Right cardiac atrium (tissue), 5 donors: ENCODE results near the gene NSUN6. TPM values are rescaled to one million over a fixed set of nuclear protein-coding genes. Genes with fewer than 3 reads are reported as not detected.

Experiments
- ATAC-seq, 2 donors: fragments of 200-7000 bp; cut with Tn5 transposase; one replicate each; pipeline versions ENCODE4 v1.8.0 to v1.9.1; 2020; ENCODE audit warnings: moderate library complexity in 2 of 2, mild to moderate bottlenecking in 1 of 2
- DNase-seq, 3 donors: peaks; one replicate each; pipeline ENCODE4 v3.0.0-alpha.2; 2020
- H3K27ac ChIP-seq: one replicate; pipeline ENCODE4 v1.5.1; 2013; ENCODE audit warnings: mild to moderate bottlenecking, low read length, control low read depth, moderate library complexity
- H3K27me3 ChIP-seq: one replicate; pipeline ENCODE4 v1.6.1; 2013; ENCODE audit not compliant: control insufficient read depth, insufficient read depth
- H3K4me1 ChIP-seq: one replicate; pipeline ENCODE4 v1.6.1; 2013; ENCODE audit warnings: low read length; ENCODE audit not compliant: control insufficient read depth, insufficient read depth
- H3K4me3 ChIP-seq: one replicate; pipeline ENCODE4 v1.5.1; 2013; ENCODE audit warnings: low read length, control low read depth
- H3K9me3 ChIP-seq: one replicate; pipeline ENCODE4 v1.6.1; 2013; ENCODE audit warnings: low read length; ENCODE audit not compliant: control insufficient read depth
- WGBS: extraction: QIAGEN DNeasy Blood & Tissue Kit; methylation state at CpG from one replicate; pipeline ENCODE4 v1.1.7; 2013; 5-methylcytosine and 5-hydroxymethylcytosine counted together
- intact Hi-C, 4 donors: fragments of 100-400 bp; cut with DNase I; formaldehyde crosslinking; loops; one replicate each; pipeline versions ENCODE4 v1.11.0 to v1.14.0; 2022 to 2023
- polyA plus RNA-seq: library from polyadenylated mRNA; stranded (reverse); fragments of 200-250 nt; gene quantifications from one replicate; pipeline ENCODE4 v1.2.3, GENCODE V29; 2013
- total RNA-seq, 4 donors: library from RNA; stranded (reverse); fragmentation: NEBNext Ultra II Directional; extraction: Animal tissue kit (Norgen Biotek cat#: 25700); gene quantifications; one replicate each; pipeline ENCODE4 v1.2.1, GENCODE V29; 2021
- donor health status: healthy with polysubstance abuse.
- donor health status: DM: no; HTN: yes; CAD: no.
- donor health status: DM: no; HTN: no; CAD: no.
- donor health status: DM: no; HTN: yes; CAD: no; lungs with severe emphysema.
- donor health status: DM: yes; HTN: yes; CAD: no.

The NSUN6 gene
- total and polyA plus RNA-seq, 5 donors: 6.6 to 13.0 (median 10.1) TPM

DNA sequence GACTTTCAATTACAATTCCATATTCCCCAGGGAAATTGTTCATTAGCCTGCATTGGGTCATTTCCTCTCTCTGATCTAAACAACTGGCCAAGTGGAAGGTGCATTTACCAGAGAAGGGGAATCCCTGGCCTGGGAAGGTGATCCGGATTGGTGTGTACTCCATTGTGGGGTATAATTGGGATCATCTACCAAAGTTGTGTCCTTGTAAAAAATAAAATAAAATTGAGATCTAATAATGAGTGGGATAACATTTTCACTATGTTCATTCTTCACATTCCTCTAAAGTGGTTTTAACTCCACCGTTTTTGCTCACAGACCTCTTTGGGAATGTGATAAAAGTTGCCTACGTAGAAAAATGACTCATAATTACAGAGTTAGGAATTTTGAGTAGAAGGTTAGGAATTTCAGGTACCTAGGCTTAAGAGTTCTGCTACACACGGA lies 30.6 kb upstream of the NSUN6 start:
- 64% methylated on average over 4 of the region's 4 CpGs for WGBS
- intact Hi-C loops: loop anchor here in 1 of 4 donors (10.0 kb wide), 1 partner anchor 1083 kb away; no protein-coding TSS in a partner anchor
- no peak for ATAC-seq

DNA sequence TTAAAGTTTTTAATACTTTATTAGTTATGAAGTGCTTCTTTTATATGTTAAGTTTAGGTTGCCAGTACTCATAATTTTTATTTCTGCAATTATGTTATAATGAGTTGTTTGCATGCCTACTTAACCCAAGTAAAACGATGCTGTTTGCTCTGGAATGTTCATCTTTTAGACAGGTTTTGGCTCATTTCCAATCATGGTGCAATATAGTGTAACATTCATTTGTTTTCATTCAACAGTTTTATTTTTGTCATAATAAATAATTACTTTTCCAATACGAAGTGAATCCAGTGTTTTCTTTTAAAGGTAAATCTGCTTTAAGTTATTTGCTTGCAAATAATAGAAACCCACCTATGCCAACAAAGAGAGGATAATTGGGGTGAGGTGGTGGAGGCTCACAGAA lies 30.0 kb upstream of the NSUN6 start:
- intact Hi-C loops: loop anchor here in 1 of 4 donors (10.0 kb wide), 1 partner anchor 1083 kb away; no protein-coding TSS in a partner anchor
- Histone ChIP-seq H3K27me3 (no peaks in the 10 kb centered on the region), H3K9me3 (no peaks in the 10 kb centered on the region), H3K4me1 (no peaks in the 10 kb centered on the region), H3K27ac (no peak overlapping the region), H3K4me3 (no peak overlapping the region)
- 25% methylated on average over 2 of the region's 2 CpGs for WGBS
- ATAC-seq (no peak), DNase-seq (no peak)

More for the DNA sequence above, 30.6 kb upstream of the NSUN6 start:
- H3K4me3 ChIP-seq: no peak overlapping the region
- DNase-seq: no peak
- H3K9me3 ChIP-seq: no peaks in the 10 kb centered on the region
- H3K27ac ChIP-seq: no peak overlapping the region
- no peaks in the 10 kb centered on the region for H3K27me3 ChIP-seq
- H3K4me1 ChIP-seq: no peaks in the 10 kb centered on the region

DNA sequence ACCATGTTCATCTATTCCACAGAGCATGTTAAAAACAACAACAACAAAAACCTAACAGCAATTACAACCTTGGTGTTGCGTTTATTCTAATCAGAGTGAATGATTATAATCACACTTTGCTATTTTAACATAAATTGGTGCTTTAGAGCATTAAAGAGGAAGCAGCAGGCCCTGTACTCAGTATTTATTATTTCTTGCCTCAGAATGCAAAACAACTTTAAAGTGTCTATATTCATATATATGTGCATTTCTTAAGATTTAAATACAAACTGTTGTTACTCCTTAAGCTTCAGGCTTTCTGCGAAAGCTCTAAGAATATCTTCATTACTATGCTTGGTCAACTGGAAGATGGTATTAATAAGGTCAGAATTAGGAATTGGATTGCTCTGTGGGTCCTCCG lies 29.4 kb upstream of the NSUN6 start:
- no peak for ATAC-seq
- no peaks in the 10 kb centered on the region for H3K4me1 ChIP-seq
- no peak for DNase-seq
- H3K9me3 ChIP-seq: no peaks in the 10 kb centered on the region
- H3K27ac ChIP-seq: no peak overlapping the region
- WGBS: 93% methylated on average over 3 of the region's 3 CpGs
- H3K4me3 ChIP-seq: no peak overlapping the region
- intact Hi-C loops: loop anchor here in 1 of 4 donors (10.0 kb wide), 1 partner anchor 1084 kb away; no protein-coding TSS in a partner anchor
- H3K27me3 ChIP-seq: no peaks in the 10 kb centered on the region

DNA sequence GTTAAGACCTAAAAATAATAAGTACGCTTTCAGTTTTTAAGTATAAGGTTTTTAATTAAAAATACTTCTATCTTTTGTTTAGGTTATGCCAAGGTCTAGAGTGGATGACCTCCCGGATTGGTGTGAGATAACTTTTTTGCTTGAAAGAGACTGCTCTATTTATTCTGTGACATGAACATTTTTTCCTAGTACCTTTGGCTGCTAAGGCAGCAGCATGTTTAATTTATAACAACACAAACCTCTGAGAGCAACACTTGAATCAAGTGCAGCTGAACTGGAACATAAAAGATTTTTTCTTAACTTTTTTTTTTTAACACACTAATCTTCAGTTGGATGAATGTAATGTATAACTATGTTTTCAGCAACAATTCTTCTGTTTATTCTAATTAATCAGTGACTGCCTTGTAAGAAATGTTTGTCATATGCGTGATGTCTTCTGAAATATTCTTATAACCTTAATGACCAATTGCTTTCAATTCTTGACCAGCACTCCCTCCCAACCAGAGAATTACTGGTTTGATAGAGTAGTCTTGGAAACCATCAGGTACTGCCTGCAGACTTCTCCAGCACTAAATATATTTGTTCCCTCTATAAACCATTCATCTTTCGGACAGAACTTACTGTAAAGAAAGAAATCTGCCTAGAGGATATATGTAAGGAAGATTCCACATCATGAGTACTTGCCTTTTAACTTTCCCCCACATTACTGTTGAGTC lies 23.9 kb upstream of the NSUN6 start:
- Histone ChIP-seq H3K27me3 (no peaks in the 10 kb centered on the region), H3K27ac (no peak overlapping the region), H3K4me3 (no peak overlapping the region), H3K9me3 (no peaks in the 10 kb centered on the region), H3K4me1 (no peaks in the 10 kb centered on the region)
- intact Hi-C loops: no loop called here
- no peak for ATAC-seq
- DNase-seq: no peak
- 91% methylated on average over 4 of the region's 4 CpGs for WGBS

DNA sequence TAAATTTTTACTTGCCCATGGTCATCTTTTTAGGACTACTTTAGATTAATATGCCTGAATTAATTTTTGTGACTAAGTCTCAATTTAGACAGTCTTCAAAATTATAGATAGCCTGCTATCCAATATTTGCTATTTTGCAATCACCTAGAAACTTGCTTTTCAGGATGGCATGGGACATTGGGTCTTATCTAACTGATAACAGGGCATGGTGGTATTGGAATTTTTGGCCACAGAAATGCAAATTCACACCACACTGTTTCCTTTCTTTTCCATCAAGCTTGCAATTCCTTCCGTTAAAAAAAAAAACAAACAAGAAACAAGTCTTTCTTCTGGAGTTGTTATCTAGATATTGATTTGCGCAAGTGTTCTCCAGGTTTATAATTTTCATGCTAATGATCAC lies 16.6 kb upstream of the NSUN6 start:
- Histone ChIP-seq H3K27ac (no peak overlapping the region), H3K27me3 (no peaks in the 10 kb centered on the region), H3K9me3 (no peaks in the 10 kb centered on the region), H3K4me3 (no peak overlapping the region), H3K4me1 (no peaks in the 10 kb centered on the region)
- DNase-seq: no peak
- ATAC-seq: no peak
- 69% methylated on average over 2 of the region's 2 CpGs for WGBS
- intact Hi-C loops: no loop called here

DNA sequence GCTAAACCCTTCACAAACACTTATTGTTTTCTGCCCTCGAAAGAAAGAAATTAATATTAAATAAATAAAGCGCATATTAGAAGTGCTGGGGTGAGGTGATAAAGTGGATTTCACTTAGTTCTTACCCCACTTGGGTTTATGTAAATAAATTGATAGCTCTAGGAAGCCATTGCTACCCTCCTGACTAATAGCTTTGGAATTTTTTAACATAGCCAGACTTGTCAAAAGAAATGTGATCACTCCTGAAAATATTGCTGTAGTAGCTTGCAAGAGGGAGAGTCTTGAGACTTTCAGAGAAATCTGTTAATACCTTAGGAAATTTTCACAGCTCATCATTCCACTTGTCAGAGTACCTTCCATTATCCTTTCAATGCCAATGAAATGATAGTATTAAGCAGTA lies 15.4 kb upstream of the NSUN6 start:
- intact Hi-C loops: no loop called here
- WGBS: 79% methylated on average over 2 of the region's 2 CpGs

DNA sequence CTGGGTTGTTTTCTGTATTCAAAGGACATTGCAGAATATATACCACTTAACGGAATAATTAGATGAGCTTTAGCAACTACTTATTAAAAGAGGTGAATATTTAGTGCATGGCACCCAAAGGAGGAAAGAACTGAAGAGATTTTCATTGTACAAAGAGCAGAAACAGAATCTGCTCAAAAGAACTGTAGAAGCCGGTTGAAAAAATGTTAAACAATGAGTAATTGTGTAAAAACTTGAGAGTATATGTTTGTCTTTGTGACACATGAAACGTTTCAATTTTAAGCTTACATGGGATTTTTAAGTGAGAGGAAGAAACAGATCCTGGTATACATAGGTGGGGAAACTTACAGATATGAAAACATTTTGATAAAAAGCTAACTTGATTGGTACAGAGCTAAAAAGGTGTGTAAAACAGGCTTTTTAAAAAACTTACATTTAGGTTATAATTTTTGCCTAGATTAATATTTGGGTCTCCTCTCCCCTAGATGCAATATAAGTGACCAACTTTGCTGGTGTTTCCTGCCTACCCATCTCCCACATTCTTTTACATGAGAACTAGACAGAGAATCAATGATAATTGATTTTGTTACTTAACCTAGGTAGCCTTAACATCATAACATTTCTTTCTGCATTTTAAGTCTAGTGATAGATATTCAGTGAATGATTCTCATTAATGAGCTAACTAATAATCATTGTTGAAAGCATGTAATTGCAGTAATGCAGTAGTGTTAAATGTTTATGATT lies 14.6 kb upstream of the NSUN6 start:
- Histone ChIP-seq H3K4me3 (no peak overlapping the region), H3K27ac (no peak overlapping the region), H3K9me3 (no peaks in the 10 kb centered on the region), H3K27me3 (no peaks in the 10 kb centered on the region), H3K4me1 (peaks cover under 1% of the 10 kb centered on the region)
- WGBS: 60% methylated on average over 3 of the region's 3 CpGs
- intact Hi-C loops: no loop called here
- ATAC-seq: no peak
- DNase-seq: no peak

More for the DNA sequence above, 15.4 kb upstream of the NSUN6 start:
- Histone ChIP-seq H3K9me3 (no peaks in the 10 kb centered on the region), H3K4me1 (no peaks in the 10 kb centered on the region), H3K27ac (no peak overlapping the region), H3K4me3 (no peak overlapping the region), H3K27me3 (no peaks in the 10 kb centered on the region)
- ATAC-seq (no peak), DNase-seq (no peak)

DNA sequence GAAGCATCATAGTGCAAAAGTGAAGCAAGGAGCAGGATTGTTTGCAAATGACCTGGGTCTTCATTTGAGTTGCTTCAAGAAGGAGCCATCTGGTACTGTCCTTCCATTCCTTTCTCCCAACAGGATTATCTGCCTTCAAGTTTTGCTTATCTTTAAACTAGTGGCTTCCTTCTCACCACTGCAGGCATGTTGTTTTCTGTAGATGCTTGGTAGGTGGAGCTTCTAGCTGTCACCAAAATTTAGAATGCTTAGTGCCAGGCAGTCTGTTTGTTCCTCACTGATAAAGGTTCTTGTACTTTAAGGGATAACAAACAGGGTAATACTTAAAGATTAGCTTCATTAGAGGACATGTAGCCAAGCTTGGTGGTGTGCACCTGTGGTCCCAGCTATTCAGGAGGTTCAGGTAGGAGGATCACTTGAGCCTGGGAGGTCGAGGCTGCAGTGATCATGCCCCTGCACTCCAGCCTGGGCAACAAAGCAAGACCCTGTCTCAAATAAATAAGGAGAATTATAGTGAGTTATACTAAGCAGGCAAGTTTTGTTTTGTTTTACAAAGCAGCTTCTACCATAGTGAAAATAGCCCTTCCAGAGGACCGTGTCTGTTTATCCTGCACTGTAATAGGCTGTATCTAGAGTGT lies 13.6 kb upstream of the NSUN6 start:
- H3K27me3 ChIP-seq: no peaks in the 10 kb centered on the region
- DNase-seq (no peak), ATAC-seq (no peak)
- WGBS: 84% methylated on average over 2 of the region's 2 CpGs
- H3K27ac ChIP-seq: no peak overlapping the region
- intact Hi-C loops: no loop called here
- H3K4me1 ChIP-seq: peaks cover 2% of the 10 kb centered on the region
- no peak overlapping the region for H3K4me3 ChIP-seq
- no peaks in the 10 kb centered on the region for H3K9me3 ChIP-seq

DNA sequence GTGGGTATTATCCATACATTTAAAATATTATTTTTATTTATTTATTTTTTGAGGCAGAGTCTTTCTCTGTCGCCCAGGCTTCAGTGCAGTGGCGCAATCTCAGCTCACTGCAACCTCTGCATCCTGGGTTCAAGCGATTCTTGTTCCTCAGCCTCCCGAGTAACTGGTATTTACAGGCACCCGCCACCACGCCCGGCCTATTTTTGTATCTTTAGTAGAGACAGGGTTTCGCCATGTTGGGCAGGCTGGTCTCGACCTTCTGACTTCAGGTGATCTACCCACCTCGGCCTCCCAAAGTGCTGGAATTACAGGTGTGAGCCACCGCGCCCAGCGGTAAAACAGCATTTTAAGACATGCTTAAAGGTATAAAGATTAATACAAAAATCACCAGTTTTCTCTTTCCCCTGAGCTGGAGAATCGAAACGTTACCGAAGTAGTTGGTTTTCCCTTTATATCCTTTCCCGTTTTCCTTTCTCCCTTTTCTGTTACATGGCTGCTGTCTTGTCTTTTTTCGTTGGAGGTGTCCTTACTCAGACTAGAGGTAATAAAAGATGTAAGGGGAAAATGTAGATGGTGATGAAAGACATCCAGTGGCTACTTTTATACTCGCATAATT lies 9.5 kb upstream of the NSUN6 start:
- intact Hi-C loops: no loop called here
- ATAC-seq: no peak
- Histone ChIP-seq H3K9me3 (no peaks in the 10 kb centered on the region), H3K27me3 (no peaks in the 10 kb centered on the region), H3K4me1 (peaks cover 2% of the 10 kb centered on the region), H3K27ac (no peak overlapping the region), H3K4me3 (peak overlapping the region; percentile 57)
- WGBS: 87% methylated on average over 19 of the region's 19 CpGs
- no peak for DNase-seq

DNA sequence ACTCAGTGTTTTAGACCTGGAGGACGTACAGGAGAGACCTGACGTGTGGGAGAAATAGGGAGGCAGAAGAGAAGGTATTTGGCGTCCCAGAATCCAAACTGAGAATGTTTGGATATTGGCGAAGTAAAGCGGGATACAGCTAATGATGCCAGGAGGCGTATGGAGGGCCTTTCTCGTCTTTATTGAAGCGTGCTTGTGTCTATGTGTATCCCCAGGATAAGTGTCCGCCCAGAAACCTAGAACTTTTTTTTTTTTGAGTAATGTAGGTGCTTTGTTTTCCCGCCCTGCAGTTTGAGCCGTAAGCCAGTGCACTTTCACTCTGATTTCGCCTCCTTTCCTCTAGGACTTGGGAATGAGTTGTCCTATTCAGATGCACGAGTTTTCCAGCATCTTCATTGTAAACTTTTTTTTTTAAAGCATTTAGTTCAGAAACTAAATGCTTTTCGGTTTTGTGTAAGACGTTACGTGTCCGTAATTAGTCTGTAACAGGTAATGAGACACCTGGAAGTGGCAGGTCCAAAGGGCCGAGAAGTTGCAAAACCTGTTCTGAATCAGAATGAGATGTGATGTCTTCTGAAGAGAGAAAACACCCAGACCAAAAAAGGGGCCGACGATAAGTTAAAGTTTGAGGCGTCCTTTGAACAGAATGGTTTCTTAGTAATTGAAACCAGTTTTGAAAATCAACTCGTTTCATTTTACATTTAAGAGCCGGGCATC lies 8.6 kb upstream of the NSUN6 start:
- Histone ChIP-seq H3K27me3 (no peaks in the 10 kb centered on the region), H3K9me3 (no peaks in the 10 kb centered on the region), H3K4me1 (peaks cover 2% of the 10 kb centered on the region), H3K27ac (peak overlapping the region; percentile 76), H3K4me3 (peak overlapping the region; percentile 57)
- under 1% methylated on average over 23 of the region's 23 CpGs for WGBS
- DNase-seq (no peak), ATAC-seq (peak in 1 of 2 donors; percentile 3)
- intact Hi-C loops: no loop called here
